CD4-positive, alpha-beta memory T cell (primary cell): ENCODE measurements around the gene ZBTB14. TPM values are rescaled to one million over a fixed set of nuclear protein-coding genes. Genes with fewer than 3 reads are reported as not detected.

Source experiments
- CTCF ChIA-PET: fragments of 350-600 bp; sonication (Branson Sonifier 250); formaldehyde crosslinking; loops from one replicate; lab custom pipeline; 2021; ENCODE audit warnings: inconsistent platforms; ENCODE audit not compliant: partially characterized antibody; lab: Charles Lee
- POLR2A ChIA-PET: fragments of 350-600 bp; sonication (Branson Sonifier 250); formaldehyde crosslinking; loops from one replicate; lab custom pipeline; 2021; ENCODE audit not compliant: partially characterized antibody; lab: Charles Lee
- DNase-seq, 5 donors: peaks; one replicate each; pipeline versions ENCODE4 v3.0.0 to v3.0.0-alpha.2; 2020 to 2022; ENCODE audit warnings: mixed read lengths in 1 of 5
- H3K27ac ChIP-seq: one replicate; pipeline ENCODE4 v1.7.0; 2013; ENCODE audit warnings: low read depth, low read length
- H3K27me3 ChIP-seq: 2 replicates; pipeline ENCODE4 v1.7.0; 2013; ENCODE audit warnings: mild to moderate bottlenecking, low read length, moderate library complexity; ENCODE audit not compliant: insufficient read depth
- H3K36me3 ChIP-seq: 2 replicates; pipeline ENCODE4 v1.7.0; 2013; ENCODE audit warnings: mild to moderate bottlenecking, low read length, moderate library complexity; ENCODE audit not compliant: insufficient read depth
- H3K4me1 ChIP-seq: 2 replicates; pipeline ENCODE4 v1.7.0; 2013; ENCODE audit warnings: mild to moderate bottlenecking, low read length, moderate library complexity; ENCODE audit not compliant: insufficient read depth
- H3K4me3 ChIP-seq, 2 donors: one replicate each; pipeline ENCODE4 v1.7.0; 2013; ENCODE audit warnings: low read length in 2 of 2, mild to moderate bottlenecking in 1 of 2
- H3K9me3 ChIP-seq, 2 donors: one replicate each; pipeline ENCODE4 v1.7.0; 2013; ENCODE audit warnings: low read length in 2 of 2, control low read depth in 1 of 2; ENCODE audit not compliant: control insufficient read depth in 1 of 2
- H3K27ac Mint-ChIP-seq, 7 donors: one replicate each; pipeline ENCODE4 v1.8.0; 2020 to 2021; ENCODE audit warnings: mixed read lengths in 7 of 7, mild to moderate bottlenecking in 6 of 7, inconsistent platforms in 3 of 7, moderate library complexity in 3 of 7
- H3K27me3 Mint-ChIP-seq, 2 donors: one replicate each; pipeline ENCODE4 v1.8.0; 2020 to 2021; ENCODE audit warnings: mixed read lengths in 2 of 2
- H3K36me3 Mint-ChIP-seq, 2 donors: one replicate each; pipeline ENCODE4 v1.8.0; 2020 to 2021; ENCODE audit warnings: mixed read lengths in 2 of 2, inconsistent platforms in 1 of 2, mild to moderate bottlenecking in 1 of 2
- H3K4me1 Mint-ChIP-seq, 4 donors: one replicate each; pipeline ENCODE4 v1.8.0; 2020 to 2021; ENCODE audit warnings: mixed read lengths in 4 of 4, mild to moderate bottlenecking in 1 of 4
- H3K4me3 Mint-ChIP-seq, 8 donors: one replicate each; pipeline ENCODE4 v1.8.0; 2020 to 2021; ENCODE audit warnings: mixed read lengths in 8 of 8, mild to moderate bottlenecking in 7 of 8, moderate library complexity in 6 of 8, inconsistent platforms in 3 of 8
- H3K9me3 Mint-ChIP-seq, 8 donors: one replicate each; pipeline ENCODE4 v1.8.0; 2020 to 2021; ENCODE audit warnings: mixed read lengths in 8 of 8, mild to moderate bottlenecking in 5 of 8, inconsistent platforms in 3 of 8, moderate library complexity in 1 of 8
- intact Hi-C: fragments of 100-400 bp; cut with micrococcal nuclease; formaldehyde crosslinking; loops from one replicate; pipeline ENCODE4 v1.15.1; 2023
- polyA plus RNA-seq, 2 donors: library from polyadenylated mRNA; unstranded; fragments of 300-500 nt; fragmentation: Illumina TruSeq; gene quantifications; one replicate each; pipeline ENCODE4 v1.2.3, GENCODE V29; 2021
- total RNA-seq, 2 experiments: library from RNA; stranded (reverse); gene quantifications; one replicate each; pipeline ENCODE4 v1.2.3, GENCODE V29; 2021

Gene ZBTB14
- total and polyA plus RNA-seq, 4 experiments from 2014 or later = 16.5 to 51.2 (median 32.4) TPM

GRCh38 chr18:5311301-5311989 is 15.9 kb upstream of the ZBTB14 start:
- Histone ChIP-seq H3K27me3 (no peaks in the 10 kb centered on the region), H3K9me3 (no peaks in the 10 kb centered on the region), H3K27ac (no peak overlapping the region), H3K4me3 (no peak overlapping the region), H3K36me3 (no peaks in the 10 kb centered on the region), H3K4me1 (peaks cover 17% of the 10 kb centered on the region)
- intact Hi-C loops = no loop called here
- ChIA-PET CTCF (interaction anchor here (2.6 kb wide), 1 partner anchor 74 kb away, joined by 8 read pairs; no protein-coding TSS in a partner anchor), POLR2A (interaction anchor here (2.8 to 8.0 kb wide), 2 partner anchors 16 to 74 kb away, joined by 11 to 109 read pairs; partner anchors contain the start of gene ZBTB14)
- H3K4me1 Mint-ChIP-seq = peaks cover 12 to 24% (median 18%) of the 10 kb centered on the region in 4 donors
- H3K27me3 Mint-ChIP-seq = no peaks in the 10 kb centered on the region
- no peaks in the 10 kb centered on the region for H3K36me3 Mint-ChIP-seq
- DNase-seq = no peak
- H3K27ac Mint-ChIP-seq = peak overlapping the region in 1 of 7 donors; percentile 57
- H3K9me3 Mint-ChIP-seq = no peaks in the 10 kb centered on the region
- H3K4me3 Mint-ChIP-seq = no peak overlapping the region

GRCh38 chr18:5309888-5310470 is 14.5 kb upstream of the ZBTB14 start:
- intact Hi-C loops = loop anchor here (1.0 kb wide), 1 partner anchor 14 kb away; no protein-coding TSS in a partner anchor
- peak overlapping the region; percentile 29 for H3K27ac ChIP-seq
- Mint-ChIP-seq H3K36me3 (no peaks in the 10 kb centered on the region), H3K27ac (peak overlapping the region; percentile 84 to 94 (median 92)), H3K27me3 (no peaks in the 10 kb centered on the region), H3K4me3 (peak overlapping the region; percentile 77 to 94 (median 88)), H3K4me1 (peaks cover 12 to 24% (median 18%) of the 10 kb centered on the region in 4 donors), H3K9me3 (no peaks in the 10 kb centered on the region)
- peak overlapping the region; percentile 4 to 51 for H3K4me3 ChIP-seq
- CTCF ChIA-PET = no interaction called here
- POLR2A ChIA-PET = interaction anchor here (0.9 to 8.0 kb wide), 4 partner anchors 11 to 72 kb away, joined by 3 to 109 read pairs (median 13); partner anchors contain the start of gene ZBTB14
- DNase-seq = peak; percentile 42 to 58 (median 53)
- H3K4me1 ChIP-seq = peaks cover 17% of the 10 kb centered on the region
- no peaks in the 10 kb centered on the region for H3K9me3 ChIP-seq
- no peaks in the 10 kb centered on the region for H3K27me3 ChIP-seq
- no peaks in the 10 kb centered on the region for H3K36me3 ChIP-seq

GRCh38 chr18:5305835-5306234 is 10.3 kb upstream of the ZBTB14 start:
- Mint-ChIP-seq H3K4me1 (peaks cover 8 to 18% (median 12%) of the 10 kb centered on the region in 4 donors), H3K27ac (no peak overlapping the region), H3K9me3 (no peaks in the 10 kb centered on the region), H3K4me3 (no peak overlapping the region), H3K27me3 (peaks cover 7 to 8% of the 10 kb centered on the region in 2 donors), H3K36me3 (no peaks in the 10 kb centered on the region)
- no peak overlapping the region for H3K4me3 ChIP-seq
- H3K4me1 ChIP-seq = peaks cover 16% of the 10 kb centered on the region
- no peak for DNase-seq
- H3K36me3 ChIP-seq = no peaks in the 10 kb centered on the region
- CTCF ChIA-PET = interaction anchor here (1.6 kb wide), 1 partner anchor 9 kb away, joined by 6 read pairs; no protein-coding TSS in a partner anchor
- intact Hi-C loops = no loop called here
- H3K27ac ChIP-seq = no peak overlapping the region
- H3K27me3 ChIP-seq = peaks cover 4% of the 10 kb centered on the region
- no peaks in the 10 kb centered on the region for H3K9me3 ChIP-seq
- POLR2A ChIA-PET = interaction anchor here (4.3 kb wide), 1 partner anchor 11 kb away, joined by 44 read pairs; the partner anchor contains the start of gene ZBTB14

- Mint-ChIP-seq H3K9me3 (no peaks in the 10 kb centered on the region), H3K27ac (no peak overlapping the region), H3K4me3 (no peak overlapping the region), H3K36me3 (no peaks in the 10 kb centered on the region), H3K4me1 (peaks cover 0 to 2% (median under 1%) of the 10 kb centered on the region in 4 donors), H3K27me3 (peaks cover 7 to 8% of the 10 kb centered on the region in 2 donors)
- H3K9me3 ChIP-seq = no peaks in the 10 kb centered on the region
- POLR2A ChIA-PET = interaction anchor here (4.3 kb wide), 1 partner anchor 9 kb away, joined by 44 read pairs; the partner anchor contains the start of gene ZBTB14
- H3K27ac ChIP-seq = no peak overlapping the region
- H3K27me3 ChIP-seq = peaks cover 4% of the 10 kb centered on the region
- intact Hi-C loops = no loop called here
- H3K4me1 ChIP-seq = no peaks in the 10 kb centered on the region
- DNase-seq = no peak
- no peaks in the 10 kb centered on the region for H3K36me3 ChIP-seq
- CTCF ChIA-PET = interaction anchor here (1.0 to 1.5 kb wide), 2 partner anchors 9 to 10 kb away, joined by 4 to 5 read pairs; no protein-coding TSS in a partner anchor
- H3K4me3 ChIP-seq = no peak overlapping the region
Measured at GRCh38 chr18:5304232-5304631, 8.7 kb upstream of the ZBTB14 start.

- Histone ChIP-seq H3K9me3 (no peaks in the 10 kb centered on the region), H3K4me3 (no peak overlapping the region), H3K36me3 (no peaks in the 10 kb centered on the region), H3K27ac (no peak overlapping the region), H3K4me1 (no peaks in the 10 kb centered on the region), H3K27me3 (peaks cover 4% of the 10 kb centered on the region)
- Mint-ChIP-seq H3K9me3 (no peaks in the 10 kb centered on the region), H3K4me1 (no peaks in the 10 kb centered on the region), H3K27me3 (peaks cover 8 to 10% of the 10 kb centered on the region in 2 donors), H3K4me3 (no peak overlapping the region), H3K27ac (no peak overlapping the region), H3K36me3 (no peaks in the 10 kb centered on the region)
- DNase-seq = no peak
- CTCF ChIA-PET = no interaction called here
- POLR2A ChIA-PET = interaction anchor here (4.3 kb wide), 1 partner anchor 8 kb away, joined by 44 read pairs; the partner anchor contains the start of gene ZBTB14
- intact Hi-C loops = no loop called here
Measured at GRCh38 chr18:5303636-5304035, 8.1 kb upstream of the ZBTB14 start.

- Mint-ChIP-seq H3K4me3 (no peak overlapping the region), H3K36me3 (no peaks in the 10 kb centered on the region), H3K4me1 (peaks cover 0 to 9% (median 2%) of the 10 kb centered on the region in 4 donors), H3K27ac (no peak overlapping the region), H3K9me3 (no peaks in the 10 kb centered on the region), H3K27me3 (peaks cover 8 to 10% of the 10 kb centered on the region in 2 donors)
- H3K4me1 ChIP-seq = no peaks in the 10 kb centered on the region
- H3K27ac ChIP-seq = no peak overlapping the region
- no peak overlapping the region for H3K4me3 ChIP-seq
- intact Hi-C loops = no loop called here
- no peaks in the 10 kb centered on the region for H3K36me3 ChIP-seq
- peaks cover 4% of the 10 kb centered on the region for H3K27me3 ChIP-seq
- ChIA-PET POLR2A (interaction anchor here (1.5 kb wide), 1 partner anchor 65 kb away, joined by 5 read pairs; no protein-coding TSS in a partner anchor), CTCF (no interaction called here)
- DNase-seq = no peak
- no peaks in the 10 kb centered on the region for H3K9me3 ChIP-seq
Measured at GRCh38 chr18:5302606-5303005, 7.1 kb upstream of the ZBTB14 start.
